GM18951 (cell line): ENCODE results near the gene IFNG-AS1.

Experiments
- POLR2A ChIP-seq: IDR thresholded peaks from 4 replicates; pipeline ENCODE4 v1.6.1; 2011; ENCODE audit warnings: mild to moderate bottlenecking; ENCODE audit not compliant: insufficient read length, insufficient read depth; ENCODE audit errors: extremely low read depth
- in situ Hi-C: fragments of 300-500 bp; cut with MboI; formaldehyde crosslinking; loops from one replicate; pipeline ENCODE4 v1.12.0; 2022; ENCODE audit warnings: low sequenced_read_pairs, mixed read lengths, inconsistent platforms; ENCODE audit not compliant: unreplicated experiment

IFNG-AS1 gene

GRCh38 chr12:68065687-68066086 lies 76.4 kb downstream of the IFNG-AS1 start:
- TF ChIP-seq POLR2A: no peak
- in situ Hi-C loops: no loop called here

DNA sequence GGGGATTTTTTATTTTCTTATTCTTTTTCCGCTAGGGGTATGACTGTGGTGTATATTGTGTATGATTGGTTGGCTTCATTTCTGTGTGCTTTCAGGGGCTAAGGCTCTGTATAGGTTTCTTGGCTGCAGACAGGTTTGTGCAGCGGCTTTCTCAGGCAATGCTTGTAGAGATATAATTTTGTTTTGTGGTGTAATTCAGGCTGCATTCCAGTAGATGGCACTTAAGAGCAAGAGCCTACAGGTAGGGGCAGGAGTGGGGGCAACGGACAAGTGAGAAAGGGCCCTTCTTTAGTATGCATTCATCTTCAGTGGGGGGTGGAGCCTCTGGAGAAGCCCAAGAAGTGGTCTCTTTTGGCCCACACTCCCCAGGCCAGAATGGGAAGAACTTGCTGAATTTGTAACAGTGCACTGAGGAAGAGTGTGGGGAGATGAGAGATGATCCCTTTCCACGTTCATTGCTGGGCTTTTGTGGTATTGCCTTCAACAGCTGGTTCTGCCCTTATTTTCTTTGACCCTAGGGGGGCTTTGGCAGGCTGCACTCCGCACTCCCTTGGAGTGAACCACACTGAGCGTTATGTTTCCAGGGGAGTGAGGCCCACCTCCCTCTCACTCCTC lies 78.6 kb downstream of the IFNG-AS1 start:
- in situ Hi-C loops: no loop called here
- no peak for TF ChIP-seq POLR2A

GRCh38 chr12:68069275-68069674 lies 80.0 kb downstream of the IFNG-AS1 start:
- in situ Hi-C loops: no loop called here
- TF ChIP-seq POLR2A: no peak
